ENCODE data around the gene WDR45B. TPM values are rescaled to one million over a fixed set of nuclear protein-coding genes. Genes with fewer than 3 reads are reported as not detected.

The WDR45B gene
- total and polyA plus RNA-seq, 8 donors, result 46.8 to 93.1 (median 82.6) TPM

DNA sequence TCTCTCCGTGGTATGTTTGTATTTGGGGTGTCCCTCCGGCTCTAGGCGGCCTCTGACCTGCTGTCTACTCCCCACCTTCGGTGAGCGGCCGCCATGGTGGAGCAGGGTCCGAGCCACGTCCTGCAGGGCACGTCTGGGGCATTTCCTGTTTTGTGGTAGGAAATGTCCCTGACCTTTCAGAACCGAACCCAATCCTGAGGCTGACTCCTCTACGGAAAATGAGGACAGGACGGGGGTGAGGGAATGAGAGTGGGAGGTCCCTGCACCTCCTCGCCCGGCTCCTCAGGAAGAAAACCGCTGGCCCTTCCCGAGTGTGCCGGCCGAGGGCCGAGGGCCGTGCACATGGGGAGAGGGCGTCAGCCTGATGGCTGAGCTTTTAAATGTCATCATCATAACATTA, 45.8 kb downstream of the WDR45B start:
- Histone ChIP-seq H3K36me3 (peaks cover 0 to 83% of the 10 kb centered on the region in 2 donors), H3K27ac (peak overlapping the region; percentile 33 to 48), H3K4me3 (no peak overlapping the region), H3K27me3 (no peaks in the 10 kb centered on the region), H3K9me3 (no peaks in the 10 kb centered on the region), H3K4me1 (peaks cover 12 to 31% of the 10 kb centered on the region in 2 donors)
- ATAC-seq (no peak), DNase-seq (peak in 1 of 4 donors; percentile 63)
- intact Hi-C loops (cut with DNase I), result no loop called here
- TF ChIP-seq, protein P1, sequence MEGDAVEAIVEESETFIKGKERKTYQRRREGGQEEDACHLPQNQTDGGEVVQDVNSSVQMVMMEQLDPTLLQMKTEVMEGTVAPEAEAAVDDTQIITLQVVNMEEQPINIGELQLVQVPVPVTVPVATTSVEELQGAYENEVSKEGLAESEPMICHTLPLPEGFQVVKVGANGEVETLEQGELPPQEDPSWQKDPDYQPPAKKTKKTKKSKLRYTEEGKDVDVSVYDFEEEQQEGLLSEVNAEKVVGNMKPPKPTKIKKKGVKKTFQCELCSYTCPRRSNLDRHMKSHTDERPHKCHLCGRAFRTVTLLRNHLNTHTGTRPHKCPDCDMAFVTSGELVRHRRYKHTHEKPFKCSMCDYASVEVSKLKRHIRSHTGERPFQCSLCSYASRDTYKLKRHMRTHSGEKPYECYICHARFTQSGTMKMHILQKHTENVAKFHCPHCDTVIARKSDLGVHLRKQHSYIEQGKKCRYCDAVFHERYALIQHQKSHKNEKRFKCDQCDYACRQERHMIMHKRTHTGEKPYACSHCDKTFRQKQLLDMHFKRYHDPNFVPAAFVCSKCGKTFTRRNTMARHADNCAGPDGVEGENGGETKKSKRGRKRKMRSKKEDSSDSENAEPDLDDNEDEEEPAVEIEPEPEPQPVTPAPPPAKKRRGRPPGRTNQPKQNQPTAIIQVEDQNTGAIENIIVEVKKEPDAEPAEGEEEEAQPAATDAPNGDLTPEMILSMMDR (IDR thresholded peaks at IDR 0.05), result no peak

DNA sequence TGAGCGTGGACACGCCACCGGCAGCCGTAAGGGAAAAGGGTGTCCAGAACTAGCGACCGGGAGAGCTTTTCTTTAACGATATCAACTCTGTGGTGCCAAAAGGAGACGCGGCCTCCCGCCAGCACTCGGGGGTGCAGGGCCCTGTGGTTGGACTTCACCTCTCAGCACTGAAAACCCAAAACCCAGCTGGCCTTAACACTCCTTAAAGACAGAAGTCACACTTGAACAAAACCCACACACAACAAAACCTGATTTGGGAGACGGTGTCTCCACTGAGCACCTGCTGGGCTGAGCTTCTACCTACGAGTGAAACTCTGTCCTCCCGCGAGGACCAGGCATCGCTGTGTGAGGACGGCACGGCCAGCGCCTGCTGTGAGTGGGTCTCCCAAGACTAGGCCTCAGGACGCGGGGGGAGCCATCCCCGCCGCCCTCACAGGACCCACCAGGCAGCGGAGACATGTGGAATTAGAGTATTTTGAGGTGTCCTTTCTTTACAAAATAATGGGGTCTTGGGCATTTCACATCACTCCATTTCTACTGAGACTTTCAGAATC, 46.7 kb downstream of the WDR45B start:
- intact Hi-C loops (cut with DNase I), result no loop called here
- Histone ChIP-seq H3K27ac (peak overlapping the region in 1 of 2 donors; percentile 33), H3K9me3 (no peaks in the 10 kb centered on the region), H3K4me1 (peaks cover 12 to 31% of the 10 kb centered on the region in 2 donors), H3K27me3 (no peaks in the 10 kb centered on the region), H3K4me3 (no peak overlapping the region), H3K36me3 (peaks cover 0 to 93% of the 10 kb centered on the region in 2 donors)
- ATAC-seq (no peak), DNase-seq (peak in 1 of 4 donors; percentile 73)
- TF ChIP-seq, protein P1 (IDR thresholded peaks at IDR 0.05), result no peak

DNA sequence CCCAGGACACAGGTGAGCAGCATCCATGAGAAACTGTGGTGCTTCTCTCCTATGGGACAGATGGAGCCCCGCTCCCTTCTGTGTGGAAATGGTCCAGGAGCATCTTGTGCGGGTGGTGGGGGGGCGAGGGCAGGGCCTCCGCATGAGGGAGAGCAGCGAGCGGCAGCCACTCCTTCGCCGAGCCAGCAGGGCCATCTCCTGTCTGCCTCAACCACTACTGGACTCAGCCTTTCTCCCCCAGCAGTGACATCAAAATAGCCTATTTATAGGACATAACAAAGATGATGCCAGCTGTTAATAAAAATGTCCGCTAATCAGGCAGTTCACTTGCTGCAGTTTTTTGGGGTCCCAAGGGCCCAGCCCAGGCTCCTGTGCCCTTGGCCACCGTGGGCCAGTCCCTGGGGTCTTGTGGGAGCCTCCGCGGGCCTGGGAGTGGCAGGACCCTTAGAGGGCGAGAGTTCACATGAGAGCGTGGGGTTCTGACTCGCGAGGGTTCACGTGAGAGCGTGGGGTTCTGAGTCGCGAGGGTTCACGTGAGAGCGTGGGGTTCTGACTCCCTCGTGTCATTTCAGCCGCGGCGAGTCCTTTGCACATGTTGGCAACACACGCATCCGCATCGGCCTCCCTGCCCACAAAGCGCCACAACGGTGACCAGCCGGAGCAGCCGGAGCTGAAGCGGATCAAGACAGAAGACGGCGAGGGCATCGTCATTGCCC, 47.4 kb downstream of the WDR45B start:
- H3K36me3 ChIP-seq, result peaks cover 0 to 93% of the 10 kb centered on the region in 2 donors
- TF ChIP-seq, protein P1 (IDR thresholded peaks at IDR 0.05), result no peak
- H3K4me3 ChIP-seq, result no peak overlapping the region
- DNase-seq (peak in 1 of 4 donors; percentile 76), ATAC-seq (no peak)
- intact Hi-C loops (cut with DNase I), result no loop called here
- no peak overlapping the region for H3K27ac ChIP-seq
- H3K27me3 ChIP-seq, result no peaks in the 10 kb centered on the region
- peaks cover 12 to 31% of the 10 kb centered on the region in 2 donors for H3K4me1 ChIP-seq
- H3K9me3 ChIP-seq, result no peaks in the 10 kb centered on the region

DNA sequence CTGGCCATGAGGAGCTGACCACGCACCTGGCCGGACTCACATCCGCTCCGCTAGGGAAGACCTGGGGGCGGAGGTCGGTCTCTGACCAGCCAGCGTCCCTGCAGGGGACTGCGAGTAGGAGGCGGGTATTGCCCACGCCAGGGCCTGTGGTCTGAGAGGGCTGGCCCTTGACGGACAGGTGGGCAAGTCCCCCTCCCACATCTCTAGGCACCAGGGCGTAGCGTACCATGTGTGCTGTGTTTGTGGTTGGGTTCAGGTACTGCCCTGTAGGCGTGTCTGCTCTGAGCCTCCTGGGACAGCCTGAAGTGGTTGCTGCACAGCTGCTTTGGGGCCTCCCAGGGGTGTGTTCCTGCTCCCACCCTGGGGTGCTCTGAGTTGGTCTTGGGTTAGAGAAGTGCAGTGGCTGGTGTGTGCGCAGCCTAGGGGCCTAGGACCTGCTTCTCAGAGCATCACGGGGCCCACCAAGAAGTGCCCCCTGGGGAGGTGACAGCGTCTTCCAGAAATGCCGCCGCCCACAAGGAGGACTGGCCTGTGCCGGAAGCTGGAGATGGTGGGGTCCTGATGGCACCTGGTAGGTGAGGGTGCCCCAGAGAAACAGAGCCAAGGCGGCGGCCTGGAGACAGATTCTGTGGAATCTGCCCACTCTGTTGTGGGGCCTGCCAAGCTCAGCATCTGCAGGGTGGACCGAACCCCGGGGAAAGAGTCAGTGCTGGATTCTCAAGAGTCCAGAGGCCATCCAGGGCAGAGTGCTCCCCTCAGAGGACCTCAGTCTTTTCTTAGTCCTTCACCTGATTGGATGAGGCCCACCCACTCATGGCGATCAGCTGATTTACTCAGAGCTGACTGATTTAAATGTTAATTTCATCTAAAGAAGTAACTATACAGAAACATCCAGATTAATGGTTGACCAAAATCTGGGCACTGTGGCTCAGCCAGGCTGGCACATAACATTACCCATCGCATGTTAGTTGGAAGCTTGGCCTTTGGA, 48.3 kb downstream of the WDR45B start:
- DNase-seq, result peak in 1 of 4 donors; percentile 54
- Histone ChIP-seq H3K27ac (no peak overlapping the region), H3K9me3 (no peaks in the 10 kb centered on the region), H3K4me3 (no peak overlapping the region), H3K36me3 (peaks cover 0 to 93% of the 10 kb centered on the region in 2 donors), H3K27me3 (no peaks in the 10 kb centered on the region), H3K4me1 (peaks cover 12 to 24% of the 10 kb centered on the region in 2 donors)
- intact Hi-C loops (cut with DNase I), result no loop called here
- no peak for ATAC-seq
- TF ChIP-seq, protein P1 (IDR thresholded peaks at IDR 0.05), result no peak
